Transverse colon (tissue), 4 donors: Measurements from ENCODE around the gene CCDC32. TPM values are rescaled to one million over a fixed set of nuclear protein-coding genes. Genes with fewer than 3 reads are reported as not detected.
"Not testable (repeated sequence)": the region's sequence is repeated elsewhere in the genome, so short reads cannot be mapped to it uniquely, and the experiment has no call there.

Experiments used
- DNase-seq: peaks from one replicate; pipeline ENCODE4 v3.0.0-alpha.2; 2019
- H3K27ac ChIP-seq, 4 donors: fragments of 200-600 bp; sonication (generic); 2 replicates each; pipeline ENCODE4 v1.5.1; 2016 to 2018; ENCODE audit warnings: inconsistent platforms in 4 of 4
- H3K27me3 ChIP-seq: fragments of 200-600 bp; sonication (generic); 2 replicates; pipeline ENCODE4 v1.5.1; 2017; ENCODE audit warnings: inconsistent platforms
- H3K36me3 ChIP-seq, 4 donors: fragments of 200-600 bp; sonication (generic); 2 replicates each; pipeline ENCODE4 v1.5.1; 2017 to 2019; ENCODE audit warnings: inconsistent platforms in 4 of 4
- H3K4me1 ChIP-seq, 4 donors: fragments of 200-600 bp; sonication (generic); 2 replicates each; pipeline ENCODE4 v1.5.1; 2017 to 2020; ENCODE audit warnings: inconsistent platforms in 4 of 4
- H3K4me3 ChIP-seq, 4 donors: fragments of 200-600 bp; sonication (generic); 1 replicate in 1 of 4; 2 replicates in 3 of 4; pipeline versions ENCODE4 v1.5.1 to v1.6.1; 2017 to 2019; ENCODE audit warnings: inconsistent platforms in 4 of 4
- H3K9me3 ChIP-seq, 2 donors: fragments of 200-600 bp; sonication (generic); 2 replicates each; pipeline ENCODE4 v1.5.1; 2017 to 2019; ENCODE audit warnings: inconsistent platforms in 2 of 2
- EP300 ChIP-seq: sonication (generic); formaldehyde crosslinking; IDR thresholded peaks from one replicate; pipeline ENCODE4 v1.6.1; 2017; ENCODE audit warnings: antibody characterized with exemption, low read depth
- POLR2A ChIP-seq: fragments of 450-650 bp; IDR thresholded peaks from one replicate; pipeline ENCODE4 v1.6.1; 2016; ENCODE audit warnings: antibody characterized with exemption, mild to moderate bottlenecking, moderate library complexity
- POLR2AphosphoS5 ChIP-seq, 3 donors: sonication (generic); formaldehyde crosslinking; IDR thresholded peaks; one replicate each; pipeline ENCODE4 v1.6.1; 2016; ENCODE audit warnings: antibody characterized with exemption in 3 of 3
- WGBS, 2 donors: methylation state at CpG; one replicate each; pipeline ENCODE4 v1.1.5; 2018; ENCODE audit warnings: low coverage in 1 of 2; 5-methylcytosine and 5-hydroxymethylcytosine counted together
- in situ Hi-C, 4 donors: fragments of 200-750 bp; cut with MboI; loops; one replicate each; pipeline versions ENCODE4 v1.15.0 to v1.15.1; 2017; ENCODE audit warnings: low sequenced_read_pairs in 3 of 4, low pct_ligation_motif_present in 1 of 4, low pct_unique_long_range_greater_than_20kb in 1 of 4
- intact Hi-C: fragments of 100-400 bp; cut with DNase I; formaldehyde crosslinking; loops from one replicate; pipeline ENCODE4 v1.15.1; 2023; ENCODE audit warnings: low total_unique reads
- total RNA-seq, 4 donors: library from RNA; depleted of rRNA; stranded (reverse); fragments of >200 nt; gene quantifications; one replicate each; pipeline ENCODE4 v1.1.0, GENCODE V29; 2016
- TF ChIP-seq, protein P1 (sequence below), 5 experiments: fragments of 200-600 bp in 3 of 5; fragments of 450-650 bp in 2 of 5; sonication (generic) in 3 of 5; IDR thresholded peaks; 1 replicate in 2 of 5; 2 replicates in 3 of 5; pipeline ENCODE4 v1.5.1; 2016 to 2017; ENCODE audit warnings: antibody characterized with exemption in 5 of 5, inconsistent platforms in 3 of 5, mild to moderate bottlenecking in 2 of 5, moderate library complexity in 1 of 5

CCDC32 gene
- total RNA-seq, 4 donors from 2014 or later: 31.0 to 53.1 (median 41.1) TPM

DNA sequence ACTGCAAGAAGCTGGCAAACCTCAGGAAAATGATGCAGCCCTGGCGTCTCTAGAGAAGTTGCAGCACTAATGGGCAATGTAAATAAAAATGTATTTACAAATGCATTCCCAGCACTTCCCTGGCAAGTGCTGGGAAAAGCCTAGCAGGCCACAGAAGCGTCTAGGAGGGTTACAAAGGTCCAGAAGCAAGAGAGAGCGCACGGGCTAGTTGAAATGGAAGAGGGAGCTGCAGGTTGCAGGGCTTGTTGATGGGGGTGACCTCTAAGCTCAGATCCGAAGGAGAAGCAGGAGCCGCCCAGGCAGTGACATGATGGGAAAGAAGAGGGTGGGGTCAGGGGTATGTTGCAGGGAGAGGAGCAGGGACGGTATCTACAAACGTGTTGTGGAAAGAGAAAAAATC lies 26.5 kb upstream of the CCDC32 start:
- H3K36me3 ChIP-seq: no peaks in the 10 kb centered on the region
- peak overlapping the region in 1 of 4 donors; percentile 37 for H3K4me3 ChIP-seq
- H3K9me3 ChIP-seq: no peaks in the 10 kb centered on the region
- TF ChIP-seq POLR2A (no peak), POLR2AphosphoS5 (IDR thresholded peaks at IDR 0.05) (no peak), EP300 (no peak)
- TF ChIP-seq, protein P1, sequence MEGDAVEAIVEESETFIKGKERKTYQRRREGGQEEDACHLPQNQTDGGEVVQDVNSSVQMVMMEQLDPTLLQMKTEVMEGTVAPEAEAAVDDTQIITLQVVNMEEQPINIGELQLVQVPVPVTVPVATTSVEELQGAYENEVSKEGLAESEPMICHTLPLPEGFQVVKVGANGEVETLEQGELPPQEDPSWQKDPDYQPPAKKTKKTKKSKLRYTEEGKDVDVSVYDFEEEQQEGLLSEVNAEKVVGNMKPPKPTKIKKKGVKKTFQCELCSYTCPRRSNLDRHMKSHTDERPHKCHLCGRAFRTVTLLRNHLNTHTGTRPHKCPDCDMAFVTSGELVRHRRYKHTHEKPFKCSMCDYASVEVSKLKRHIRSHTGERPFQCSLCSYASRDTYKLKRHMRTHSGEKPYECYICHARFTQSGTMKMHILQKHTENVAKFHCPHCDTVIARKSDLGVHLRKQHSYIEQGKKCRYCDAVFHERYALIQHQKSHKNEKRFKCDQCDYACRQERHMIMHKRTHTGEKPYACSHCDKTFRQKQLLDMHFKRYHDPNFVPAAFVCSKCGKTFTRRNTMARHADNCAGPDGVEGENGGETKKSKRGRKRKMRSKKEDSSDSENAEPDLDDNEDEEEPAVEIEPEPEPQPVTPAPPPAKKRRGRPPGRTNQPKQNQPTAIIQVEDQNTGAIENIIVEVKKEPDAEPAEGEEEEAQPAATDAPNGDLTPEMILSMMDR (IDR thresholded peaks at IDR 0.05): no peak
- peak overlapping the region in 2 of 4 donors; percentile 4 to 52 for H3K27ac ChIP-seq
- peaks cover 0 to 27% (median 7%) of the 10 kb centered on the region in 4 donors for H3K4me1 ChIP-seq
- in situ Hi-C loops: loop anchor here in 2 of 4 donors (10.0 to 25.0 kb wide), 2 partner anchors 103 to 171 kb away; partner anchors contain the start of genes C15orf62 (in 1 of the 2), GCHFR (in 1 of the 2), RAD51 (in 1 of the 2) and RMDN3 (in 1 of the 2)
- no peaks in the 10 kb centered on the region for H3K27me3 ChIP-seq
- no peak for DNase-seq
- WGBS, 2 donors: 51 to 67% methylated on average over 5 to 8 of the region's 8 CpGs
- intact Hi-C loops: no loop called here

DNA sequence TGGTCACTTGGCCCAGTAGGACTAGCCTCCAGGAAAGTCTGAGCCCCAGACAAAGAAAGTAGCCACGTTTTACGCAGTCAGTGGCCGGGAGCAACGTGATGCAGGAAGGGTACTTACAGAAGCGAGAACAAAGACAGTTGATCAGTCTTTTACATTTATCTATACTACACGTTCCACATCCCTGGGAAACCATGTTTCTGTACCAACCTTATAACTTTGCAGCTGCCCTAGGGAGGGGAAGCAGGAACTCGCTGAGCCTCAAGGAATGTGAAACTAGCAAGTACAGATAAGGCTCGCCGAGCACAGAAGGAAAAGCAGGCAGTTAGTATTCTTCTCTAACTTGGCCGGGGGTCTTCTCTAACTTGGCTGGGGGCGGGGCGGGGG lies 25.8 kb upstream of the CCDC32 start:
- in situ Hi-C loops: loop anchor here in 2 of 4 donors (10.0 to 25.0 kb wide), 2 partner anchors 104 to 172 kb away; partner anchors contain the start of genes C15orf62 (in 1 of the 2), GCHFR (in 1 of the 2), RAD51 (in 1 of the 2) and RMDN3 (in 1 of the 2)
- H3K4me1 ChIP-seq: peaks cover 0 to 23% (median 7%) of the 10 kb centered on the region in 4 donors
- WGBS, 2 donors: 58% methylated on average over 12 of the region's 12 CpGs; no CpG with 5 or more reads in 1 of the 2 donors
- no peak for TF ChIP-seq POLR2A
- no peak for TF ChIP-seq POLR2AphosphoS5 (IDR thresholded peaks at IDR 0.05)
- TF ChIP-seq, protein P1 (IDR thresholded peaks at IDR 0.05): no peak
- no peak for TF ChIP-seq EP300
- H3K36me3 ChIP-seq: no peaks in the 10 kb centered on the region
- DNase-seq: no peak
- H3K27ac ChIP-seq: peak overlapping the region in 1 of 4 donors; percentile 52
- H3K4me3 ChIP-seq: peak overlapping the region in 1 of 4 donors; percentile 37
- intact Hi-C loops: no loop called here
- no peaks in the 10 kb centered on the region for H3K27me3 ChIP-seq
- H3K9me3 ChIP-seq: no peaks in the 10 kb centered on the region

DNA sequence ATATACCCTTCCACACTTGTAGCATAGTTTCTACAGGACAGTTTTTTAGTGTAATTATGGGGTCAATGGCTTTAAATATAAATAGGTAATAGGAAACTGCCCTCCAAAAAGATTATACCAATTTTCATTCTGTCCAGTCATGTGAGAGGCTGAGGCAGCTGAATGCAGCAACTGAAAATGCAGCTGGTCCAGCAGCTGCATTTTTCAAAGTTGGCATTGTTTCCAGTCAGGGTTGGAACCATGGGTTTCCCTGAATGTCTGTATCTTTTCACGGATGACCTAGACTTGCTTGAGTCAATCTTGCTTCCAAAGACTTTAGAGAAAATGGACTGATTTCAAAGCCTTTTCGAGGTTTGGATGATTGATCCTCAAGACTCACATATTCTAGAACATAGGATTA lies 19.3 kb upstream of the CCDC32 start:
- no peaks in the 10 kb centered on the region for H3K9me3 ChIP-seq
- H3K27me3 ChIP-seq: no peaks in the 10 kb centered on the region
- intact Hi-C loops: no loop called here
- H3K4me3 ChIP-seq: no peak overlapping the region
- no peaks in the 10 kb centered on the region for H3K4me1 ChIP-seq
- H3K36me3 ChIP-seq: no peaks in the 10 kb centered on the region
- 17 to 39% methylated on average over 2 of the region's 2 CpGs for WGBS, 2 donors
- no peak for TF ChIP-seq POLR2AphosphoS5 (IDR thresholded peaks at IDR 0.05)
- TF ChIP-seq, protein P1 (IDR thresholded peaks at IDR 0.05): no peak
- TF ChIP-seq POLR2A: no peak
- TF ChIP-seq EP300: no peak
- DNase-seq: no peak
- in situ Hi-C loops: loop anchor here in 1 of 4 donors (25.0 kb wide), 1 partner anchor 178 kb away; the partner anchor contains the start of genes C15orf62, GCHFR and RMDN3
- H3K27ac ChIP-seq: no peak overlapping the region

DNA sequence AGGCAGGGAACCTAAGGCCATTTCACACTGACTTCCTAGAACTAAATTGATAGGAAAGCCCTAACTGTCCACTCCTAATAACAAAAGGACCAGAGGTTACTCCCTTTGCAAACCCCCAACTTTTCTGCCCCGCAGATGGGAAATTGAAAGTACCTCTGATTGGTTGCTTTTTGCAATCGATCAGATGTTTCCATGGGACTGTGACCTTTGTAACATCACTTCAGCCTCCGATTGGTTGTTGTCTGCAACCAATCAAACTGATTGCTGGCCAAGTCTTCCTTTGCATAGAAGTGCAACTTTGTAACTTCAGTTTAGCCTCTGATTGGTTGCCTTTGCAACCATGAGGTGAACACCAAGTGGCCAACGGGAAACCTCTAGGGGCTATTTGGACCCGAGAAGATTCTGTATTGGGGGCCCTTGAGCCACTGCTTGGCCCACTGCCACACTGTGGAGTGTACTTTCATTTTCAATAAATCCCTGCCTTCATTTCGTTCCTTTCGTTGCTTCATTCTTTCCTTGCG lies 17.9 kb upstream of the CCDC32 start:
- TF ChIP-seq, protein P1 (IDR thresholded peaks at IDR 0.05): no peak
- no peak for TF ChIP-seq POLR2AphosphoS5 (IDR thresholded peaks at IDR 0.05)
- TF ChIP-seq POLR2A: no peak
- TF ChIP-seq EP300: no peak
- Histone ChIP-seq H3K27me3 (no peaks in the 10 kb centered on the region), H3K9me3 (no peaks in the 10 kb centered on the region), H3K36me3 (no peaks in the 10 kb centered on the region), H3K4me3 (peak overlapping the region in 2 of 4 donors; percentile 11 to 44), H3K4me1 (peaks cover 0 to 5% (median 3%) of the 10 kb centered on the region in 4 donors), H3K27ac (peak overlapping the region in 3 of 4 donors; percentile 11 to 42 (median 18))
- no peak for DNase-seq
- in situ Hi-C loops: loop anchor here in 1 of 4 donors (25.0 kb wide), 1 partner anchor 180 kb away; the partner anchor contains the start of genes C15orf62, GCHFR and RMDN3
- 68 to 70% methylated on average over 6 to 8 of the region's 8 CpGs for WGBS, 2 donors
- intact Hi-C loops: no loop called here

DNA sequence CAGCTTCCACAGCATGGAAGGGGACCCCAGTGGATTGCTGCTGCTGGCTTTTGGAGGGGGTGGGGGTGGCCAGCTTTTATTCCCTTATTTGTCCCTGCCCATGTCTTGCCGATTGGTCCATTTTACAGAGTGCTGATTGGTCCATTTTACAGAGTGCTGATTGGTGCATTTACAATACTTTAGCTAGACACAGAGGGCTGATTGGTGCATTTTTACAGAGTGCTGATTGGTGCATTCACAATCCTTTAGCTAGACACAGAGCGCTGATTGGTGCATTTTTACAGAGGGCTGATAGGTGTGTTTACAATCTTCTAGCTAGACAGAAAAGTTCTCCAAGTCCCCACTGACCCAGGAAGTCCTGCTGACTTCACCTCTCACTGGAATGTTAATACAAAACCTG lies 17.0 kb upstream of the CCDC32 start:
- H3K36me3 ChIP-seq, H3K4me3 ChIP-seq, H3K27me3 ChIP-seq, H3K4me1 ChIP-seq, H3K27ac ChIP-seq, DNase-seq, H3K9me3 ChIP-seq, intact Hi-C loops: not testable (repeated sequence)
- in situ Hi-C loops: loop anchor here in 1 of 4 donors (25.0 kb wide), 1 partner anchor 181 kb away; the partner anchor contains the start of genes C15orf62, GCHFR and RMDN3
- 72% methylated on average over 2 of the region's 2 CpGs; no CpG with 5 or more reads in 1 of the 2 donors for WGBS, 2 donors
